Measurements from ENCODE around the gene UPK3B. TPM values are rescaled to one million over a fixed set of nuclear protein-coding genes. Genes with fewer than 3 reads are reported as not detected.
"Not testable (repeated sequence)": the region's sequence is repeated elsewhere in the genome, so short reads cannot be mapped to it uniquely, and the experiment has no call there.

UPK3B gene
- total RNA-seq, 4 donors from 2014 or later, result 3.0 to 11.6 (median 4.9) TPM; not detected in 1

GRCh38 chr7:76484456-76484855 is 25.9 kb upstream of the UPK3B start:
- in situ Hi-C loops (cut with MboI; ENCODE audit: low pct_ligation_motif_present in 1 of 4, low pct_unique_long_range_greater_than_20kb in 1 of 4, low sequenced_read_pairs in 3 of 4); H3K4me1 ChIP-seq; intact Hi-C loops (cut with DNase I; ENCODE audit: low total_unique reads); H3K36me3 ChIP-seq; H3K27me3 ChIP-seq; H3K4me3 ChIP-seq; DNase-seq; H3K9me3 ChIP-seq; H3K27ac ChIP-seq: not testable (repeated sequence)
- no CpG with 5 or more reads among the region's 12 CpGs for WGBS, 2 donors (ENCODE audit: low coverage in 1 of 2)

DNA sequence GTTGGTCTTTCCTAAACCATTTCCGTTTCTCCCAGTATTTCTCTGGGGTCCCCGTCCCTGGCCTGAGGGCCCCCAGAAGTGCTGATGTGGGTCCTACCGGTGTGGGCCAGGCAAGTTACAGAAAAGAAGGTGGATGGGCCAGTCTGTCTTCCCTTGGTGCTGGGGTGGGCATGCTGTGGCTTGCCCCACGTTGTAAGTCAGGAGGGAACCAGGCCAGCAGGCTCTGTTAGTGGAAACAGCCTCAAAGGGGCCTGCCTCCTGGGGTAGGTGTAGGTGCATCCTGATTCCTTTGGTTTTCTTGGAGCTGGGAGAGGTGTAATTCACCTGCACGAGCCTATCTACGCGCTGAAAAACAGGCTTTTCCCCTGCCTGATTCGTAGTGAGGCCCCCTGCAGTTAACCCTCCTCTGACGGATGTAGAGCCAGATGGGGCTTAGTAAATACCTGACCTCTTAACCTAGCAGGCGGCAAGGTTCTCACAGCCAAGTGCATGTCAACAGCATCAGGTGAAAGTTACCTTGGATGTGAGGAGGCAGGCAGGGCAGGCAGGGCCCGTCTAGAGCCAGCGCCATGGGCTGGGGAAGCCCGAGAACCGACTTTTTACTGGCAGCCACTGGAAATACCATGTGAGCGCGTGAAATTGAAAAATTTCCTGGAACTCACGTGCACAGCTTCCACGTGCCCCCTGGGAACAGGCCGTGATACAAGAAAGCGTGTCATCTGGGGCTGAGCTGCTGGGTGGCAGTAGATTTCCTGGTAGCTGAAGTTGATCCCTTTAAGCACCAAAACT is 24.3 kb upstream of the UPK3B start:
- H3K27me3 ChIP-seq; H3K4me3 ChIP-seq; H3K4me1 ChIP-seq; H3K27ac ChIP-seq; H3K36me3 ChIP-seq; DNase-seq; in situ Hi-C loops (cut with MboI; ENCODE audit: low pct_ligation_motif_present in 1 of 4, low pct_unique_long_range_greater_than_20kb in 1 of 4, low sequenced_read_pairs in 3 of 4); H3K9me3 ChIP-seq; intact Hi-C loops (cut with DNase I; ENCODE audit: low total_unique reads): not testable (repeated sequence)
- WGBS, 2 donors (ENCODE audit: low coverage in 1 of 2), result no CpG with 5 or more reads among the region's 20 CpGs

GRCh38 chr7:76486618-76487017 is 23.7 kb upstream of the UPK3B start:
- DNase-seq; H3K27me3 ChIP-seq; H3K4me1 ChIP-seq; H3K9me3 ChIP-seq; H3K36me3 ChIP-seq; H3K4me3 ChIP-seq; H3K27ac ChIP-seq; intact Hi-C loops (cut with DNase I; ENCODE audit: low total_unique reads); in situ Hi-C loops (cut with MboI; ENCODE audit: low pct_ligation_motif_present in 1 of 4, low pct_unique_long_range_greater_than_20kb in 1 of 4, low sequenced_read_pairs in 3 of 4): not testable (repeated sequence)
- 60% methylated on average over 3 of the region's 5 CpGs; no CpG with 5 or more reads in 1 of the 2 donors for WGBS, 2 donors (ENCODE audit: low coverage in 1 of 2)

DNA sequence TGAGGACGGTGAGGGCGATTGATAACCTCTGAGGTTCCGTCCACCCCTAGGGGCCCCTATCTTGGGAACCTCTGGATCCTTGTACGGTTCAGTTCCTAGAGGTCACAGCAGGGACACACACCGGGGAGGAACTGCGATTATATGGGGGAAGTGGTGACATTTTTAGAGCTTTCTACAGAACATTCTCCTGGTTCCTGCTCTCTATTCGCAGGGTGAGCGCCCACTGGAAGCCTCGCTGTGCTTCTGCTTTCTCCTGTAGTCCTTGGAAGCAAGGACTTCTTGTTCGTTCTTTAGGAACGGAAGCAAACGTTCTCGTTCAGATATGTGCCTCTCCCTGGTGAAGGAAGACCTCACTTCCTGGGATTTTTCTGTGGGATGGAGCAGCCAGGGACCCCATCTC is 22.4 kb upstream of the UPK3B start:
- H3K4me3 ChIP-seq; in situ Hi-C loops (cut with MboI; ENCODE audit: low pct_ligation_motif_present in 1 of 4, low pct_unique_long_range_greater_than_20kb in 1 of 4, low sequenced_read_pairs in 3 of 4); H3K4me1 ChIP-seq; H3K9me3 ChIP-seq; H3K27me3 ChIP-seq; H3K36me3 ChIP-seq; DNase-seq; intact Hi-C loops (cut with DNase I; ENCODE audit: low total_unique reads); H3K27ac ChIP-seq: not testable (repeated sequence)
- WGBS, 2 donors (ENCODE audit: low coverage in 1 of 2), result 78% methylated on average over 8 of the region's 13 CpGs; no CpG with 5 or more reads in 1 of the 2 donors

- H3K27ac ChIP-seq; intact Hi-C loops (cut with DNase I; ENCODE audit: low total_unique reads); in situ Hi-C loops (cut with MboI; ENCODE audit: low pct_ligation_motif_present in 1 of 4, low pct_unique_long_range_greater_than_20kb in 1 of 4, low sequenced_read_pairs in 3 of 4); H3K9me3 ChIP-seq; H3K4me3 ChIP-seq; H3K36me3 ChIP-seq; H3K27me3 ChIP-seq; H3K4me1 ChIP-seq; DNase-seq: not testable (repeated sequence)
- no CpG with 5 or more reads among the region's 10 CpGs for WGBS, 2 donors (ENCODE audit: low coverage in 1 of 2)
These were observed 18.2 kb upstream of the UPK3B start for GRCh38 chr7:76492139-76492538.

GRCh38 chr7:76495717-76496116 is 14.6 kb upstream of the UPK3B start:
- H3K27ac ChIP-seq; H3K4me3 ChIP-seq; H3K4me1 ChIP-seq; H3K9me3 ChIP-seq; DNase-seq; in situ Hi-C loops (cut with MboI; ENCODE audit: low pct_ligation_motif_present in 1 of 4, low pct_unique_long_range_greater_than_20kb in 1 of 4, low sequenced_read_pairs in 3 of 4); intact Hi-C loops (cut with DNase I; ENCODE audit: low total_unique reads); H3K36me3 ChIP-seq; H3K27me3 ChIP-seq: not testable (repeated sequence)
- 88% methylated on average over 15 of the region's 16 CpGs; no CpG with 5 or more reads in 1 of the 2 donors for WGBS, 2 donors (ENCODE audit: low coverage in 1 of 2)

DNA sequence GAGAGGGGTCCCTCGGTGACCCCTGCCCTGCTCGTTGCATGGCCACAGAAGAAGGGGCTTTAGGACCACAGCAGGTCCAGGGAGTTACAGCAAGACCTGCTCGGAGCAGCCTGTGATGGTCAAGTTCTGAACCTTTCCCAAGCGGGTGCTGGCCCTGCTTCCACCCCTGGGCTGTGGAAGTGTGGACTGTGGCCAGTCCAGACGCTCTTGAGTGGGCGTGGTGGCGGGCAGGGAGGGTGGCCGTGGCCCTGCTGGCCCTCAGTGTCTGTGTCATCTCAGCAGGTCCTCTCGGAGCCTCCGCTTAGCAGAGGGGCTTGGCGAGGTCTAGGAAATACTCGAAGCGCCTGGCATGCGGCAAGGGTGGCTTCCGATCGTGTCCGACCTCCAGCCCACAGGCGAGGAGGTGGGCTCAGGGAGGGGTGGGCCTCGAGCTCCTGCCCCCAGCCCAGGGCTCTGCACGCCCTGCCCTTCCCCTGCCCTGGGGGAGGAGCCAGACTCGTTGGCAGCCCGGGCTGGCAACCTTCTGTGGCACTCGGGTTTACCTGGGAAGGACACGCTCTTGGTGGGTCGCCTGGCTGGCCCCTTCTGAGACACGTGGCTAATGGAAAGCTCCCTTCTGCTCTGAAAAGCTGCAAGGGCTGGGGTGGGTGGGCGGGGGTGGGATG is 12.3 kb upstream of the UPK3B start:
- H3K4me1 ChIP-seq; H3K4me3 ChIP-seq; H3K36me3 ChIP-seq; intact Hi-C loops (cut with DNase I; ENCODE audit: low total_unique reads); H3K27me3 ChIP-seq; H3K27ac ChIP-seq; H3K9me3 ChIP-seq; in situ Hi-C loops (cut with MboI; ENCODE audit: low pct_ligation_motif_present in 1 of 4, low pct_unique_long_range_greater_than_20kb in 1 of 4, low sequenced_read_pairs in 3 of 4); DNase-seq: not testable (repeated sequence)
- WGBS, 2 donors (ENCODE audit: low coverage in 1 of 2), result 84% methylated on average over 5 of the region's 27 CpGs; no CpG with 5 or more reads in 1 of the 2 donors

GRCh38 chr7:76498583-76499200 is 11.7 kb upstream of the UPK3B start:
- in situ Hi-C loops (cut with MboI; ENCODE audit: low pct_ligation_motif_present in 1 of 4, low pct_unique_long_range_greater_than_20kb in 1 of 4, low sequenced_read_pairs in 3 of 4); H3K27me3 ChIP-seq; H3K27ac ChIP-seq; H3K36me3 ChIP-seq; H3K4me3 ChIP-seq; H3K9me3 ChIP-seq; intact Hi-C loops (cut with DNase I; ENCODE audit: low total_unique reads); DNase-seq; H3K4me1 ChIP-seq: not testable (repeated sequence)
- 81% methylated on average over 7 of the region's 10 CpGs; no CpG with 5 or more reads in 1 of the 2 donors for WGBS, 2 donors (ENCODE audit: low coverage in 1 of 2)

- H3K27me3 ChIP-seq; in situ Hi-C loops (cut with MboI; ENCODE audit: low pct_ligation_motif_present in 1 of 4, low pct_unique_long_range_greater_than_20kb in 1 of 4, low sequenced_read_pairs in 3 of 4); H3K4me1 ChIP-seq; H3K36me3 ChIP-seq; DNase-seq; H3K27ac ChIP-seq; H3K4me3 ChIP-seq; H3K9me3 ChIP-seq; intact Hi-C loops (cut with DNase I; ENCODE audit: low total_unique reads): not testable (repeated sequence)
- WGBS, 2 donors (ENCODE audit: low coverage in 1 of 2), result 77% methylated on average over 15 of the region's 28 CpGs; no CpG with 5 or more reads in 1 of the 2 donors
These were observed 11.0 kb upstream of the UPK3B start for GRCh38 chr7:76499201-76499923.

DNA sequence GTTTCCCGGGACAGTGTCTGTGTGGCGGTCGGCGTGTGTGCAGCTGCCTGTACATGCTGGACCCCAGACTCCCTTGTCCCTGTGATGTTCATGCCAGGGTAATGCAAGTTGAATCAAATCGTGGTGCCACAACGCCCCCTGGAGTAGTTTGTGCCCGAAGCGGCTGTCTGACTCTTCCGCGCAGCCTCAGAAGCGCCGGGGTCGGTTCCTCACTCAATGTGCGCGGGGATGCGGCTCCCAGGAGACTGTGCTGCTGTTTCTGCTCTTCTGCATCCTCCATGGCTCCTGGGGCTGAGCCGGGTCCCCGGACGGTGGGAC is 10.5 kb upstream of the UPK3B start:
- H3K27ac ChIP-seq; H3K4me1 ChIP-seq; DNase-seq; H3K27me3 ChIP-seq; H3K36me3 ChIP-seq; H3K4me3 ChIP-seq; H3K9me3 ChIP-seq; intact Hi-C loops (cut with DNase I; ENCODE audit: low total_unique reads): not testable (repeated sequence)
- in situ Hi-C loops (cut with MboI; ENCODE audit: low pct_ligation_motif_present in 1 of 4, low pct_unique_long_range_greater_than_20kb in 1 of 4, low sequenced_read_pairs in 3 of 4), result loop anchor here in 1 of 4 donors (25.0 kb wide), 1 partner anchor 512 kb away; no protein-coding TSS in a partner anchor
- 67% methylated on average over 1 of the region's 19 CpGs; no CpG with 5 or more reads in 1 of the 2 donors for WGBS, 2 donors (ENCODE audit: low coverage in 1 of 2)

All from transverse colon (tissue), 4 donors.